Astrocyte of the hippocampus (primary cell): ENCODE measurements around the gene RABGGTA.
"Not testable (repeated sequence)": the region's sequence is repeated elsewhere in the genome, so short reads cannot be mapped to it uniquely, and the experiment has no call there.

ENCODE experiments used
- DNase-seq: peaks from one replicate; pipeline ENCODE4 v3.0.0; 2011; ENCODE audit warnings: low read depth, low spot score

RABGGTA gene

DNA sequence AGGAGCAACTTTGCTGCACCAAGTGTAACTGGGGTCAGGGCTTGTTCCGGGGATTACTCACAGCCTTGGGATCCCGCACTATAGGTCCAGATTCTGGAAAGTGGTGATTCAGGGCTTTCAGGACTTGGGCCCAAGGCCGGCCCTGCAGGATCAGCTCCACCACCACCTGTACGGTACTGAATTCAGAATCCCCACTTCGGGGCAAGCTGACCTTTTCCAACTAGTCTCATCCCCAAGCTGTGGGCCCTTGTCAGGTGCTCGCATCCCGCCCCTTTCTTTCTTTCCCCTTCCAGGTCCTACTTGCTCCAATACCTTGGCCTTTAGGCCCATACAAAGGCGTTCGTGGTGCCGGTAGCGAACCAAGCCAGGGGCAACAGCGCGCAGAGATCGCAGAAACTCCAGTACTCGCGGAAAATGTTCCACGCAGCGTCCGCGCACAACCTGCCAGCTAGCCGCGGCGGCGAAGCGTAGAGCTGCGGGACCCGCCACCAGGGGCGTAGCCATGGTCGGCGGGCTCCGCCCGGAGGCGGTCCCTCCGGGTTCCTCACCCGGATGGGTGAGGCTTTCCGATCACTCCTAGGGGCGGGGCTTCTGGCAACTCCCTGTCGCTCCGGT is 29.5 kb downstream of the RABGGTA start:
- peak; percentile 97 for DNase-seq

DNA sequence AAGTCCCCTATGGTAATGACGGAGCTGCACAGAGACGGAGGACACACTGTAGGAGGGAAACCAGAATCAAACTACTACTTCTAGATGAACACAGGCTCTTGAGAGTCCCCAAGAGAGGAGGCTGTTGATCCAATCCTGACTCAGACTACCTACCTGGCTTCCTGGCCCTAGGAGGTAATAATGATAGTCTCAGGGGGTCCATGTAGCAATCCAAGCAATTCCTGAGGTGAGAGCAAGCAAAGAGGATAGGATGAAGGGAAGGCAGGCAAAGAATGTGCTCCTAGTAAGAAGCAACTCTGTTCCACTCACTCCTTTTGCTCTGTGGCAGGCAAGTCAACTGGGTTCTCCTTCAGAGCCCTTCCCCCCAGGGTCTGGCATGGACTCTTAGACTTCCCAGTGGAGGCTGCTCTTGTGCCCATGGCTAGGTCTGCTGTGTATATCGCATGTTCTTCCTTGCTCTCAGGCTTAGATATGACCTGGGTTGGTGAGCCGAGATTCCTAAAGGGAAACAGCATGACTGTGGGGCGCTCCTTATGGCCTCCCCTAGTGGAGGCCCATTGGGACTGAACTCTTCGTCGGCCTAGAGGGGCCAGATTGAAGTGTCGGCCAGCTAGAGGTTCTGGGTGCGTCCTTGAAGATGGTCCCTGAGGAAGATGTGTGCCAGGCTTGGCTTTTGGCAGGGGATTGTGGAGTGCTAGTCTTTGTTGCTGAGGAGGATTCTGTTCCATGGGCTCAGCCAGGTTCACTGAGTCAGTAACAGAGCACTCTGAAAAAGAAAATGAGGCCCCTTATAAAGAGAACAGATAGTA is 31.1 kb downstream of the RABGGTA start:
- DNase-seq: no peak

DNA sequence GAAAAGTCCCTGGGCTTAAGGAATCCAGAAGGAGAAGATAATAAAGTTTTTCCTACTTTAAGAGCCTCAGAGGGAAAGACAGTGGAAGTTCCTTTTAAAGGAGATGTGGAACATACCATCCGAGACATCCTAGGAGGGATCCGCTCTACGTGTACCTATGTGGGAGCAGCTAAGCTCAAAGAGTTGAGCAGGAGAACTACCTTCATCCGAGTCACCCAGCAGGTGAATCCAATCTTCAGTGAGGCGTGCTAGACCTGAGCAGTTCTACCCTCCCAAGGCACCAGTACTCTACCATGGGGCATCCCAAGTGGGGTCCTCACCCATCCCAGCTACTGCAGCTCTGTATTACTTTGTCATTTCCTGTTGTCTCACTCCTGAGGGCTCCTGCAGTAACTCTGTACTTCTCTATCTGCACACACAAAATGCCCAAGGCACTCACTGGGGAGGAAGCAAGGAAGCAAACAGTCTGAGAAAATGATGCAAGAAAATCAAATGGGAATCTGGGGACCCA is 32.8 kb downstream of the RABGGTA start:
- no peak for DNase-seq

DNA sequence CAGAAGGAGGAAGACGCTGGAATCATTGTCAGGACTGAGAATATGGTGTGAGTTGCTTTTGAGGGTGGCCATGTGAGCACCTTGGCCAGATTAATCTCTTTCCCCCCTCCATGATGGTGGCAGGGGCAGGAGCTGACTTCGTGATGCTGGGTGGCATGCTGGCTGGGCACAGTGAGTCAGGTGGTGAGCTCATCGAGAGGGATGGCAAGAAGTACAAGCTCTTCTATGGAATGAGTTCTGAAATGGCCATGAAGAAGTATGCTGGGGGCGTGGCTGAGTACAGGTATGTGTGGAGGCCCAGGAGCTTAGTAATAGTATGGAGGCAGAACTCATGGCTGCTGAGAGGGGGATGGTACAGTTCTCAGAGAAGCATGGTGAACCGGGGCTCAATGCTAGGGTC is 33.3 kb downstream of the RABGGTA start:
- DNase-seq: no peak

DNA sequence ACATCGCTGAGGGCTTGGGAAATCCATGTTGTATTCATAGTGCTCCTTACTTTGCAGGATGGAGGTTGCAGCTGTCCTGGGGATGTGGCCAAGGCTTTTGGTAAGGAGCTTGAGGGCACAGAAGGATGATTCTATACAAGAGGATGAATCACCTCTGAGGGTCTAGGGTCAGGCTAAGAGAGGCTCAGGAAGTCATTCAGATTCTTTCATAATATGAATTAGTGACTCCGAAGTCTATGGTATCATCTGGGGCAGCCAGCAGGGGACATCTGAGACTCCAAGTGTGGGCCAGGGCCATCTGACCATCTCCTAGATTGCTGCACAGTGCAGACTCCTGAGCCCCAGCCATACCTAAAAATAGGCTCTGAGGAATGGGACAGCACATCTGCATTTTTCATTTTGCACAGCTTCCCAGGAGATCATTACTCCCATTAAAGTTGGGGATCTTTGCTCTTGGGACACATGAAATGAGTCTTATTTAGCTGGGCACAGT is 33.9 kb downstream of the RABGGTA start:
- no peak for DNase-seq

DNA sequence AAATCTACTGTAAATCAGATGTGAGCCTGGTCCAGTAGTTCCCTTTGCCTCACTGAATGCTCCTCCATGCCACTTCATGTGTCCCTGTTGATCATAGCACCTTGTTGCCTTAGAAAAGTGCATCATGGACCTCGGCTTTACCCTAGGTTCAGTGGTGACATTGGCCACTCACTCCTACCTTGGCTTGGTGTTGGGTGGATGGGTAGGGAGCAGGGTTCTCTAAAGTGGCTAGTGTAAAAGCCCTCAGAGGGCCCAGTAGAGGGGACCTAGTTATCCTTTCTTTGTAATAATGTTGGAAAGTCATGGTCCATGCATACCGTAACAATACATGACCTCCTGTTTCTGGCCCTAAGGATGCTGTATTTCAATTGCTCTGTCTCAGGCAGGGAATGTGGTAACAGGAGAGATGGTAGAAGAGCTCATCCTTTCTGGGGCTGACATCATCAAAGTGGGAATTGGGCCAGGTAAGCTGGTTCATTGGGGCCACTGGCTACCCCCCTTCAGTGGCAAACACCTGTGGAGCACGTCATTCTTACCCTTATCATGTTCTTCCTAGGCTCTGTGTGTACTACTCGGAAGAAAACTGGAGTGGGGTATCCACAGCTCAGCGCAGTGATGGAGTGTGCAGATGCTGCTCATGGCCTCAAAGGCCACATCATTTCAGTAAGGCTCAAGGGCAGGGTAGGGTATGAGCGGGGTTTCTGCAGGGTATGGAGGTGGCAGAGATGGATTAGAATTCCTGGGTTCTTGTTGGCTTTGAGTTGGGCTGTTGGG is 34.5 kb downstream of the RABGGTA start:
- no peak for DNase-seq

DNA sequence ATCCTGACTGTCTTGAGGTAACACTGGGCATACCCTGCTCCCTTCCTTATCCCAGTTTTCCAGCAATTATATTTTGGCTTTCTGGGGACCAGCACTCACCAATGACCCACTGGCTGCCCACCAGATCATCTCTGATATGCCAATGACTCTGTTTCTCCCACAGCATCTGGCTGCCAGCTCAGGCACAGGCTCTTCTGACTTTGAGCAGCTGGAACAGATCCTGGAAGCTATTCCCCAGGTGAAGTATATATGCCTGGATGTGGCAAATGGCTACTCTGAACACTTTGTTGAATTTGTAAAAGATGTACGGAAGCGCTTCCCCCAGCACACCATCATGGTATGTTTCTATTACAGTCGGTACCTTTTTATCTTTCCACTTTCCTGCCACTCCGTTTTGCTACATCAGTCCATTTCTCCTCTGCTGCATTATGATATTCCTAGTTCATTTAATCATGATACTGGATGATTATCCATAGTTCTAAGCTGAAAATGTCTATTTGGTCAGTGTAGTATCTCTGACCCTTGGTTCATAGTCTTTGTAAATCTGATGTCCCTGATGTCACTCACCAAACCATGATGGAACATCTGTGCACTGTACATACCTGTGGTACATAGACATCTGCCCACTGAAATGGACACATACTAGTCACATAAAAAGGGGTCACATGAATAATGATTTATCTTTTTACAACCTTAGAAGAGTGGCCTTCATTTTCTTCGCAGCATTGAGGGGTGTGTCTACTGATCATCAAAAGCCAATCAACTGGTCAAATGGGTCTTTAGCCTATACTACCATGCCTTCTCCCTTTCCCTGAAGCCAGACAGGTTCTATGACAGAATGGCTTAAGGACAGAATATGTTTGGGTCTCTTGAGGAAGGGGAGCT is 35.4 kb downstream of the RABGGTA start:
- no peak for DNase-seq

DNA sequence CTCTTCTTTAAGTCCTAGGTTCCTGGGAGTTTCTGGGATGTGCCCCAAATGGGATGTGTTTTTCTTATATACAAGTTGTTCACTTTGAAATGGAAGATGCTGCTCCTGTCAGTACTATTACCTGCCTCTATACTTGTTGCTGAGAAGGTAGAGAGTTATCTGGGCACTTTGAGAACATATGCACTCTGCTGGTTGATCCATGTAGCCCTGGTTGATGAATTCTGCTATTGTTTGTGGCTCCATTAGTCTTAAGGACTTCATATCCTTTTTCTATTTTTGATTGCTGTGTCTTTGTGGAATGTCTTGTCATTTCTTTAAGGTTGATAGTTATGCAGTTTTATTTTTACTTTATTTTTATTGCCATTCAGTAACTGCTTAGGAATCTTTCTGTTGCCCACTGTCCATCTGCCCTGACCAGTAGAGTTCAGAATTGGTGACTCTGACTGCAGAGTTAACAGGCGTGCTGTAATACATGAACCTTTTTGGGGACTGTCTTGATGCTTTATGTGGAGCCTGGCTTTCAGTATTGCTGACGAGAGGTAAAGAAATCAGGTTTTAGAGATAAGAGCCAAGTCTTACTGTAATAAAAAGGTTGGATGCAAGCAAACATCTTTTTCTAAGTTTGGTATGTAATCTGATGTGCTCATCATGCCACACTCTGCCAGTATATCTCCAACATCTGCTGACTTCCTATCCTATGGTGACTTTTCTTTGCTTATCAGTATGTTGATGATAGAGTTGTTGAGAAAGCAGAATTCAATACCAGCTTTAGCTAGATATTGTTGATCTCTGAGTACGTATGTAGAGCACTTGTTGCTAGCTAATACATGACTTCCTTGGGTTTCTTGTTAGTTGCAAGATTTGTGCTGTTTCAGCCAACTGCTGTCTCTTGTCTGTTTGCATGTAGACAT is 37.0 kb downstream of the RABGGTA start:
- DNase-seq: no peak

DNA sequence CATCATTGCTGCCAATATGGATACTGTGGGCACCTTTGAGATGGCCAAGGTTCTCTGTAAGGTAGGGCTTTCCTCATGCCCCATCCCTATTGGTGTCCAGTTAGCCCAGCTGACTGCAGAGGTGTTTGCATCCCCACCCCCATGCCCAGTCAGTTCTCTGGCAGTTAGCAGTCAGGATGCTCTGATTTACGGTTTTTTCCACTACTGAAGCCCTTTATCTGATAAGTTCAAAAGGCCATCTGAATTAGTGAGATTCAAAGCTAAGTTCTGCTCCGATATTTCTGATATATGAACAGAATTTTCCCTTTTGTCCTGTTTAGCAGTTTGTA is 37.9 kb downstream of the RABGGTA start:
- DNase-seq: no peak

DNA sequence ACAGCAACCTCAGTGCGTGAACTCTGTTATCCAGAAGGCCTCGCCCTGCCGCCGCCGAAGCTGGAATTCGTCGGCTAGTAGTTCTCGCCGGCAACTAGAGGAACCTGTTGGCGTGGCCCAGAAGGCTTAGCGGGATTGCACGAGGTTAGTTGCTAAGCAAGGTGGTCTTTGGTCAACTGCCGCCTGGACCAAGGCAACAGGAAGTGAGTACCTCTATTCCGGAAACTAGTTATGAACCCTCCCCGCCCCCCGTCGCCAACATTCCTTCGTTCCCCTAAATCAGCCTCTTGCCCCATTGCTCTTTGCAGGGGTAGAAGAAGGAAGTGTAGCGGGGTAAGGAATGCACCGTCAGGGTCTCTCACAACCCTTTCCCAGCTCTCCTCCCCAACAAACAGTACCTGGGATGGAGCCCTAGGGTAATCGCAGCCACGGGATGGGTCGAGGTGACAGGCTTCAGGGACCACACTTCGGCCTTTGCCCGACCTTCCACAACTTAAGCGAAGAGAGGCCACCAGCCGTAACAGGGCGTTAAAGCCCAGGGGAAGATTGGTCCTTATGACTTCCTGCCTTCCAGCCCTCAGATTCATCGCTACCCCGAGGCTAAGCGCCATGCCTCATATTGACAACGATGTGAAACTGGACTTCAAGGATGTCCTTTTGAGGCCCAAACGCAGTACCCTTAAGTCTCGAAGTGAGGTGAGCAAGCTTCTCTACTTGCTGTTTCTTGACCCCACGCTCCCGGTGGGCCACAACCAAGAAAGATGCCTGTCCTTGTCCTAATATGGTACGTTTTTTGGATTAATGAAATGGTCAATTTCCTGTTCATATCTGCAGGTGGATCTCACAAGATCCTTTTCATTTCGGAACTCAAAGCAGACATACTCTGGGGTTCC is 38.5 kb downstream of the RABGGTA start, which contains the start of gene GMPR2:
GMPR2 (plus strand) TSS at position 285 of the 893 bp plus-strand sequence; CDS start at position 610, 325 bp downstream.
- no peak for DNase-seq

DNA sequence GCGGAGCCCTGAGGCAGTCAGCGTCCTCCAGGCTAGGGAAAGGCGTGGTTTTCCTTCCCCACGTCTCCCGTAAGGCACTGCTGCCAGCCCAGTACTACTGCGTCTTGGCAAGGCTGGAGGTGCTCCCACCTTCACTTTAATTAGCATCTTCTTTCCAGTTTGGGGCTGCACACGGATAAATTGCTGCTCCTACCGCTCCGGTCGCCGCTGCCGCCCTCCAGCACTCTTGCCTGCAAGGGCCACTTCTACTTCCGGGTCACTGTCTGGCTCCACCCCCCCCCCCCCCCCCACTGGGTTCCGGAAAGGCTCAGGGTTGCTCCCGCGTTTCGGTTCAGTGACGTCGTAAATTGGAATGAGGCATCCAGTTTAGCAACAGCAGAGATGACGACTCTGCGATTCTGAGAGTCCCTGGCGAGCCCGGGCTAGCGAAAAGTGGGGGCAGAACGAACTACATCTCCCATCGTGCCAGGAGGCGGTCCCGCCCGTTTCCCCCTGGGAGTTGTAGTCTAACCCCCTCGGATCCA is 39.2 kb downstream of the RABGGTA start, which contains the start of gene NEDD8:
NEDD8 (minus strand) TSS at position 247 of the 524 bp plus-strand sequence; CDS start at position 147, 100 bp downstream.
- DNase-seq: peak; percentile 96

DNA sequence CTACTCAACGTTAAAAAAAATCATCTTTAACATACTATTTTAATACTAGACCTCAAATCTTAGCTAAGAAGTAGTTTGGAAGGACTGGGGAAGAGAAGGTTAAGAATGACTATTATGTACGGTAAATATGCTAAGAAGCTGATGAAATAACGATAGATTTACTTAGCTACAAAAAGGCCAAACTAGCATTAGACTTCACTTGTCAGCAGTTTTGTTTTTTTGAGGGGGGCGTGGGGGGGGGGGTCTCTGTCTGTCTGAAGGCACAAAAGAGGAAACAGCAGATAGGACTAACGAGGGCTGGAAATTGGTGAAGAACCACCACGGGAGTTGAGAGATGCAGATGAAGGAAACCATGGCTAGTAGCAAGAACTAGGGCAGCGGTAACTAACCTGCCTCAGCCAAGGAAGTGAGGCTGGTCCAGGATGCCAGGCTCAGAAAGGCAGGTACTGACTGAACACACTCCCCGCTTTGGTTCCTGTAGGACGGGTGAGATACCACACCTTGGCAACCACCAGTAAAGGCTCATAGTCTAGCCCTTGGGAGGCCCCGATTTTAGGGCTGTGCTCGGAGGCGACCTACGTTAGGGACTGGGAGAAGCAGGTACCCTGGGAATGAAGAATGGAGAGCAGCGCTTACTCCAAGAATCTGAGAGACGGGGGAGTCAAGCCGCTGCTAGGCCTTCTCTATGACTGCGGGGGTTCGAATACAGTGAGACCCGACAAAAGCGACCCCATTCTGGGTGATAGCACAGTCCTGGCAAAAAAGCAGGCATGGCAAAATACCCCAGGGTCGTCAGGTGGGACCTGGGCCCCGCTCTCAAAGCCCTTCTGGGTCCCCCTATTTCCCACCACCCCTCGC is 39.9 kb downstream of the RABGGTA start:
- no peak for DNase-seq

DNA sequence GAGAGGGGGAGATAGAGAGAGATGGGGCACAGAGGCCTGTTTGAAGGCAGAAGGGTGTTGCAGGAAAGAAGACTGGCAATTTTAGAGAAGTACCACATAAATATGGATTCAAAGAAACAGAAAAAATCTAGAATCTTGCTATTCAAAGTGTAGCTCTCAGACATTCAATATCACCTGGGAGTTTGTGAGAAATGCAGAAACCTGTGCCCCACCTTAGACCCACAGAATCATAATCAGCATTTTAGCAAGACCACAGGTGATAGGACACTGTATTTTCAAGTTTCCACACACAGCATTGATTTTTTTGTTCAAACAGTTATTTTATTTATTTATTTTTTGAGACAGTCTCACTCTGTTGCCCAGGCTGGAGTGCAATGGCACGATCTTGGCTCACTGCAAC is 42.5 kb downstream of the RABGGTA start:
- DNase-seq: no peak

DNA sequence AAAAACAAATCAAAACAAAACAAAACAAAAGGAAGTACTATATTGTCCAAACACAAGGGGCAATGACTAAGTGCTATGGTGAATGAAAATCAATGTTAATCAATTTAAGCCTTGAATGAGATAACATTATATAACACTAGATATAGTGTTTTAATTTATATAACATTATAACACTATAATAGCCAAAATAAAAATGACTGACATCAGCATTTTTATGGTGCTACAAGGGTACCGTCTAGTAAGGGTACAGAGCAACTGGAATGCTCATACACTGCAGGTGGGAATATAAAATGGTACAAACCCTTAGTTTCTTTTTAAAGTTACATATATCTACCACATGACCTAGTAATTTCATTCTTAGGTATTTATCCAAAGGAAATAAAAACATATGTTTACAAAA is 44.9 kb downstream of the RABGGTA start:
- DNase-seq: no peak

DNA sequence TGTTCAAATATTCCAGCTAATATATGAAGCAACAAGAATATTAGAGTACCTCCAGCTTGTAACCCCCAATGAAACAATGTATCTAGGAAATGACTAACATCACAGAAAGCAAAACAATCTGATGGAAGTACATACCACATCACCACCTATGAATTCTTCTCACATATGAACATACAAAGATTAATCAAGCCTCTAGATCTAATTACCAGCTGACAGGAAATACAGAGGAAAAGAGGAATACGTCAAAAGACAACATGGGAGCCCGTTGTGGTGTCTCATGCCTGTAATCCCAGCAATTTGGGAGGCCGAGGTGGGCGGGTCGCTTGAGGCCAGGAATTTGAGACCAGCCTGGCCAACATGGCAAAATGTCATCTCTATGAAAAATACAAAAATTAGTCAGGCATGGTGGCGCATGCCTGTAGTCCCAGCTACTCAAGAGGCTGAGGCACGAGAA is 46.8 kb downstream of the RABGGTA start:
- DNase-seq: peak; percentile 64

DNA sequence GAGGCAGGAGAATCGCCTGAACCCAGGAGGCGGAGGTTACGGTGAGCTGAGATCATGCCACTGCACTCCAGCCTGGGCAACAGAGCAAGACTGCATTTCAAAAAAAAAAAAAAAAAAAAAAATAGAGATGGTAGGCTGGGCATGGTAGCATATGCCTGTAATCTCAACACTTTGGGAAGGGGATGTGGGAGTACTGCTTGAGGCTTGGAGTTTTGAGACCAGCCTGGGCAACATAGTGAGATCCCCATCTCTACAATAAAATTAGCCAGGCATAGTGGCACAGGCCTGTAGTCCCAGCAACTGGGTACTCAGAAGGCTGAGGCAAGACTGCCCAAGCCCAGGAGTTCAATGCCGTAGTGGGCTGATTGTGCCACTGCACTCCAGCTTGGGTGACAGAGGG is 48.4 kb downstream of the RABGGTA start:
- not testable (repeated sequence) for DNase-seq

DNA sequence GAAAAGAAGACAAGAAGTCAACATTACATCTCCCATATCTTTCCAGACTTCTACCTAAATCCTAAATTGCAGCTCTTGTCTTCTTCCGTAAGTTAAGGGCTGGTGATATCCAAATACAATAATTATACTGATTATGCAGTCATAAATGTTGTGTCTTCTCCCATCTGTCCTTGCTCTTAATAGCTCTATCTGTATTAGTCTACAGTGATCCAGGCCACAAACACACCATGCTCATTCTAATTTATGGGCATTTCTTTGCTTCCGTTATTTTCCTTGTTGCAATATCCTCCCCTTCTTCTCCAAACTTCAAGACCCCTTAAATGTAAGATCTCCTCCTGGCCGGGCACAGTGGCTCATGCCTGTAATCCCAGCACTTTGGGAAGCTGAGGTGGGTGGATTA is 51.9 kb downstream of the RABGGTA start:
- no peak for DNase-seq

DNA sequence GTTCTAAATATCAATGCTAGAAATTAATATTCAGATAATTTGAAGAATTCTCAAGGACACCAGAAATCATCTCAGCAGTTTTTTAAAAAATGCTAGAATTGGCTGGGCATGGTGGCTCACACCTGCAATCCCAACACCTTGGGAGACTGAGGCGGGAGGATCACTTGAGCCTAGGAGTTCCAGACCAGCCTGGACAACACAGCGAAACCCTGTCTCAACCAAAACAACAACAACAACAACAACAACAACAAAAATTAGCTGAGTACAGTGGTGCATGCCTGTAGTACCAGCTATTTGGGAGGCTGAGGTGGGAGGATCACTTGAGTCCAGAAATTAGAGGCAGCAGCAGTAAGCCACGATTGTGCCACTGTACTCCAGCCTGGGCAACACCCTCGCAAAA is 52.3 kb downstream of the RABGGTA start:
- no peak for DNase-seq
